ENCODE results near the gene P2RY6.

P2RY6 gene

GRCh38 chr11:73281201-73281741 is 9.1 kb downstream of the P2RY6 start:
- no peak for TF ChIP-seq CTCF (IDR thresholded peaks at IDR 0.05; ENCODE audit: insufficient read depth, low read depth, low read length, missing control alignments)
- DNase-seq (ENCODE audit: low read depth): no peak
- no peak overlapping the region for H3K4me3 ChIP-seq (ENCODE audit: low read depth, low read length)

GRCh38 chr11:73281796-73282660 is 9.9 kb downstream of the P2RY6 start:
- H3K4me3 ChIP-seq (ENCODE audit: low read depth, low read length): no peak overlapping the region
- no peak for TF ChIP-seq CTCF (IDR thresholded peaks at IDR 0.05; ENCODE audit: insufficient read depth, low read depth, low read length, missing control alignments)
- no peak for DNase-seq (ENCODE audit: low read depth)

GRCh38 chr11:73283276-73284000 is 11.3 kb downstream of the P2RY6 start:
- TF ChIP-seq CTCF (IDR thresholded peaks at IDR 0.05; ENCODE audit: insufficient read depth, low read depth, low read length, missing control alignments): no peak
- no peak for DNase-seq (ENCODE audit: low read depth)

DNA sequence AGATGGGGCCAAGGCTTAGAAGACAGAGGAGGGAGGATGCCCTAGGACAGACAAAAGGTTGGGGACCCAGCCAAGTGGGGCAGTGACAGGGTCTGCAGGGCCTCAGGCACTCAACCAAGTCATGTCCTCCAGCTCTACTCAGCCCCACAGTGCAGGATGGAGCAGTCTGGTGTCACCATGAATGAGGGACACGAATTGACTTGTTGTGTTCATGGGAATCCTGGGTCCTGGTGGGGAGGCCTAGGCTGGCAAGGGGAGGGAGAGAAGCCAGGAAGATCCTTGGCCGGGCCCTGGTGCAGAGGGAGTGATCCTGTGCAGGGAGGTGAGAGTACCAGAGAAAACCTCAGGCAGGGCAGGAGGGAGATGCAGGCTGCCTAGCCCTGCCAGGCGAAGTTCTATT is 12.0 kb downstream of the P2RY6 start:
- TF ChIP-seq CTCF (IDR thresholded peaks at IDR 0.05; ENCODE audit: insufficient read depth, low read depth, low read length, missing control alignments): no peak
- H3K4me3 ChIP-seq (ENCODE audit: low read depth, low read length): no peak overlapping the region
- DNase-seq (ENCODE audit: low read depth): no peak

More at GRCh38 chr11:73283276-73284000, 11.3 kb downstream of the P2RY6 start:
- H3K4me3 ChIP-seq (ENCODE audit: low read depth, low read length): no peak overlapping the region

DNA sequence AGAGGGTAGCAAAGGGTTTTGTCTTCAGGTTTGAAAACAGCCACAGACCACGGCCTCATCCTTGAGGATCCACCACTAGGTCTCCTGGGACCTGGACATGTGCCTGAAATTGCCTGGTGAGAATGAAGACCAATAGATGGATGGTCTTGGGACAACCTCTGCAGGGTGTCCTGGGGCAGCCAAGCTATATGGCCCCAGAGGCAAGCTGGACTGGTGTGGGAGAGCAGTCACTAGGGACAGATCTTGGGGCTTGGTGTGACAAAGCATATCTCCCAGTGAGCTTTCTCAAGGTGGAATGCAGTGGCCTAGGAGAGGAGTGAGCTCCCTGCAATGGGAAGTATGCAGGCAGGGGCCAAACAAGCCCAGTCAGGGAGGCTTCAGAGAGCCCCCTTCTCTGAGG is 13.6 kb downstream of the P2RY6 start:
- no peak for DNase-seq (ENCODE audit: low read depth)
- TF ChIP-seq CTCF (IDR thresholded peaks at IDR 0.05; ENCODE audit: insufficient read depth, low read depth, low read length, missing control alignments): no peak
- no peak overlapping the region for H3K4me3 ChIP-seq (ENCODE audit: low read depth, low read length)

GRCh38 chr11:73286240-73286810 is 14.2 kb downstream of the P2RY6 start:
- no peak for TF ChIP-seq CTCF (IDR thresholded peaks at IDR 0.05; ENCODE audit: insufficient read depth, low read depth, low read length, missing control alignments)
- no peak overlapping the region for H3K4me3 ChIP-seq (ENCODE audit: low read depth, low read length)
- no peak for DNase-seq (ENCODE audit: low read depth)

All from GM12865 (cell line).